HG03103 (cell line): ENCODE data around the gene ZNF185.

ENCODE experiments used
- ATAC-seq: cut with Tn5 transposase; IDR thresholded peaks from one replicate; pipeline ENCODE4 v1.9.1; 2021; ENCODE audit warnings: low read depth; ENCODE audit not compliant: unreplicated experiment

Gene ZNF185

DNA sequence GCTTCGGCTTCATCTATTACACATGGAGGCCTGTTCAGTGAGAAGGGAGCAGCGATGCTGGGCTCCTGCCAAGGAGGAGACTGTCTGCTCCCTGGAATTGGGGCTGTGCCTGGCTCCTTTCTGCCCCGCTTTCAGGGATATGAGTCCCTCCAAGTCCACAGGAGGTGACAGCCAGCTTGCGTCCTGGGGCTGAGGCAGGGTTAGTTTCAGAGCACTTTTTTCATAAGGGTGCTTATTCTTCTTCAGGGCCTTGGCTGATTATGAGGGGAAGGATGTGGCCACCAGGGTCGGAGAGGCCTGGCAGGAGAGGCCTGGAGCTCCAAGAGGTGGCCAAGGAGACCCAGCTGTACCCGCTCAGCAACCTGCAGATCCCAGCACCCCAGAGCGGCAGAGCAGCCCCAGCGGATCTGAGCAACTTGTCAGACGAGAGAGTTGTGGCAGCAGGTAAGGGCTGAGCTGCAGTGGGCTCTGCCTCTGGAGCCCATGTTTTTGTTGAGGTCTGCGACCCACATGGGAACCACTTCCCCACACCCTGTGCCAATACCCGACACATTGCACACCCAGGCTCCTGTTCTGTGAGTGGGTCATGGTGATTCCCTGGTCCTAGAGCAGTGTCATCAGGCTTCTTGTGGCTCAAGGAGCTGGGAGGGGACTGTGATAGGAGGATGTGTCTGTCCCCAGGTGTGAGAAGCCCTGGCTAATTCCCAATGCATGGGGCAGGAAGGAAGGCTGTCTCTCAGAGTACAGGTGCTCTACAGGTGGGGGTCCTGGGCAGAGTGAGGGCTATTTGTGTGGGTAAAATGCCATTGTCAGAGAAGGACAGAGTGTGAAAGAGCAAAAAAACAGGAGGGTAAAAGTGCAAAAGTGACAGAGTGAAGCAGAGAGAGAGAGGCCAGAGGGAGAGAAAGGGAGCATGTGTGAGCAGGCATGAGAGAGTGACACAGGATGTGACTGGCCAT is 47.4 kb downstream of the ZNF185 start:
- ATAC-seq, result no peak

DNA sequence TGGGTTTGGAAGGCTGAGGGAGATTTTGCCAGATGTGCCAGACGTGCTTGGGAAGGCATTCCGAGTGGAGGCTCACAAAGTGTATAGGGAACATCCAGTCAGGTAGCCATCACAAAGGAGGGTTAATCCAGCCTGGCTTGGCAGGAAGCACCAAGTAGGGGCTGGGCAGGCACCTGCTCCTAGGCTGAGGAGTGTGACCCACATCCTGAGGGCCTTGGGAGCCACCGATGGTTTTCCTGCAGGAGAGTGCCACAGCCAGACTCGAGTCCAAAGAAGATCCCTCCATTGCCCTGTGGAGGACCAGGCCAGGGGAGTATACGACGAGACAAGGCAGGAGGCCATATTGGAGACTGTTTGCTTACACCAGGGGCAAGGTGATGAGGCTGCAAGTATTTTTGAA is 48.8 kb downstream of the ZNF185 start:
- ATAC-seq, result no peak
